Spinal cord (tissue), 10 donors: ENCODE measurements around the gene DLGAP3. TPM values are rescaled to one million over a fixed set of nuclear protein-coding genes. Genes with fewer than 3 reads are reported as not detected.

ENCODE experiments used
- DNase-seq, 6 donors: peaks; one replicate each; pipeline versions ENCODE4 v3.0.0 to v3.0.0-alpha.2; 2013 to 2015; ENCODE audit warnings: low spot score in 6 of 6, low read depth in 4 of 6
- H3K27ac ChIP-seq: one replicate; pipeline ENCODE4 v1.5.1; 2013; ENCODE audit warnings: low read depth, low read length, control low read depth
- H3K27me3 ChIP-seq: one replicate; pipeline ENCODE4 v1.6.1; 2013; ENCODE audit warnings: low read length; ENCODE audit not compliant: control insufficient read depth, insufficient read depth
- H3K36me3 ChIP-seq: one replicate; pipeline ENCODE4 v1.6.1; 2013; ENCODE audit warnings: low read length; ENCODE audit not compliant: control insufficient read depth, insufficient read depth
- H3K4me1 ChIP-seq: one replicate; pipeline ENCODE4 v1.6.1; 2013; ENCODE audit warnings: low read length; ENCODE audit not compliant: control insufficient read depth, insufficient read depth
- H3K4me3 ChIP-seq: one replicate; pipeline ENCODE4 v1.5.1; 2013; ENCODE audit warnings: low read depth, low read length, control low read depth
- H3K9me3 ChIP-seq: one replicate; pipeline ENCODE4 v1.6.1; 2013; ENCODE audit warnings: low read length; ENCODE audit not compliant: control insufficient read depth, insufficient read depth
- WGBS: methylation state at CpG from one replicate; pipeline ENCODE4 v1.1.5; 2013; ENCODE audit warnings: missing lambda C conversion rate; ENCODE audit not compliant: insufficient coverage; 5-methylcytosine and 5-hydroxymethylcytosine counted together
- polyA plus RNA-seq, 2 donors: library from polyadenylated mRNA; unstranded; fragments of 120-200 nt; gene quantifications; one replicate each; pipeline ENCODE4 v1.2.1, GENCODE V29; 2013; ENCODE audit not compliant: insufficient read length in 2 of 2
- total RNA-seq, 2 donors: library from RNA; depleted of rRNA in 1 of 2; stranded (reverse); fragments of 120-200 nt in 1 of 2; fragments of >200 nt in 1 of 2; gene quantifications; one replicate each; pipeline versions ENCODE4 v1.2.3 to v1.2.4, GENCODE V29; 2013 to 2014
- donor health status: healthy.

Gene DLGAP3
- total and polyA plus RNA-seq, 4 donors, result 5.2 to 41.1 (median 22.9) TPM

GRCh38 chr1:34816778-34817177 lies 112.7 kb downstream of the DLGAP3 start:
- H3K27ac ChIP-seq, result no peak overlapping the region
- H3K36me3 ChIP-seq, result no peaks in the 10 kb centered on the region
- H3K4me3 ChIP-seq, result no peak overlapping the region
- H3K9me3 ChIP-seq, result no peaks in the 10 kb centered on the region
- no peaks in the 10 kb centered on the region for H3K4me1 ChIP-seq
- WGBS, result no CpG with 5 or more reads among the region's 3 CpGs
- no peak for DNase-seq
- H3K27me3 ChIP-seq, result no peaks in the 10 kb centered on the region

- Histone ChIP-seq H3K27me3 (no peaks in the 10 kb centered on the region), H3K9me3 (no peaks in the 10 kb centered on the region), H3K36me3 (no peaks in the 10 kb centered on the region), H3K27ac (no peak overlapping the region), H3K4me3 (no peak overlapping the region), H3K4me1 (no peaks in the 10 kb centered on the region)
- DNase-seq, result no peak
These were observed 113.1 kb downstream of the DLGAP3 start for GRCh38 chr1:34816332-34816731.

Other genes with a start within 250 kb of the DLGAP3 start
- gene GJB5, start 174.6 kb downstream of the DLGAP3 start, total RNA-seq, result not detected
- under 1 TPM in 1 of 2 donors, not detected in 1; 0.23 TPM for gene GJB5, start 174.6 kb downstream of the DLGAP3 start, polyA plus RNA-seq
- not detected for gene GJB4, start 169.9 kb downstream of the DLGAP3 start, total RNA-seq
- gene GJB4, start 169.9 kb downstream of the DLGAP3 start, polyA plus RNA-seq, result not detected
- not detected for gene GJB3, start 148.4 kb downstream of the DLGAP3 start, total RNA-seq
- gene GJB3, start 148.4 kb downstream of the DLGAP3 start, polyA plus RNA-seq, result not detected
- gene GJA4, start 136.7 kb downstream of the DLGAP3 start, total RNA-seq, result 10 to 100 TPM in 1 of 2 donors, 1 to 10 TPM in 1; 4.0 to 23.6 TPM
- 10 to 100 TPM; 14.3 to 16.6 TPM for gene GJA4, start 136.7 kb downstream of the DLGAP3 start, polyA plus RNA-seq
- gene SMIM12, start 69.9 kb downstream of the DLGAP3 start, total RNA-seq, result 10 to 100 TPM; 15.4 to 28.3 TPM
- gene SMIM12, start 69.9 kb downstream of the DLGAP3 start, polyA plus RNA-seq, result 10 to 100 TPM; 32.4 to 37.9 TPM
- 10 to 100 TPM; 16.2 to 20.1 TPM for gene TMEM35B, start 55.7 kb upstream of the DLGAP3 start, total RNA-seq
- gene TMEM35B, start 55.7 kb upstream of the DLGAP3 start, polyA plus RNA-seq, result 10 to 100 TPM in 1 of 2 donors, 1 to 10 TPM in 1; 8.5 to 12.8 TPM
- gene ZMYM6, start 102.3 kb upstream of the DLGAP3 start, total RNA-seq, result 10 to 100 TPM; 14.1 to 31.0 TPM
- 10 to 100 TPM; 14.5 to 17.7 TPM for gene ZMYM6, start 102.3 kb upstream of the DLGAP3 start, polyA plus RNA-seq
- 10 to 100 TPM; 17.3 to 38.8 TPM for gene ZMYM1, start 149.7 kb upstream of the DLGAP3 start, total RNA-seq
- 10 to 100 TPM; 12.6 to 15.0 TPM for gene ZMYM1, start 149.7 kb upstream of the DLGAP3 start, polyA plus RNA-seq